GM19397 (cell line): Measurements from ENCODE around the gene LIN9.
"Not testable (repeated sequence)": the region's sequence is repeated elsewhere in the genome, so short reads cannot be mapped to it uniquely, and the experiment has no call there.

Experiments used
- ATAC-seq: cut with Tn5 transposase; IDR thresholded peaks from one replicate; pipeline ENCODE4 v1.9.1; 2021; ENCODE audit warnings: mild to moderate bottlenecking, moderate library complexity; ENCODE audit not compliant: unreplicated experiment

The LIN9 gene, protein sequence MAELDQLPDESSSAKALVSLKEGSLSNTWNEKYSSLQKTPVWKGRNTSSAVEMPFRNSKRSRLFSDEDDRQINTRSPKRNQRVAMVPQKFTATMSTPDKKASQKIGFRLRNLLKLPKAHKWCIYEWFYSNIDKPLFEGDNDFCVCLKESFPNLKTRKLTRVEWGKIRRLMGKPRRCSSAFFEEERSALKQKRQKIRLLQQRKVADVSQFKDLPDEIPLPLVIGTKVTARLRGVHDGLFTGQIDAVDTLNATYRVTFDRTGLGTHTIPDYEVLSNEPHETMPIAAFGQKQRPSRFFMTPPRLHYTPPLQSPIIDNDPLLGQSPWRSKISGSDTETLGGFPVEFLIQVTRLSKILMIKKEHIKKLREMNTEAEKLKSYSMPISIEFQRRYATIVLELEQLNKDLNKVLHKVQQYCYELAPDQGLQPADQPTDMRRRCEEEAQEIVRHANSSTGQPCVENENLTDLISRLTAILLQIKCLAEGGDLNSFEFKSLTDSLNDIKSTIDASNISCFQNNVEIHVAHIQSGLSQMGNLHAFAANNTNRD

DNA sequence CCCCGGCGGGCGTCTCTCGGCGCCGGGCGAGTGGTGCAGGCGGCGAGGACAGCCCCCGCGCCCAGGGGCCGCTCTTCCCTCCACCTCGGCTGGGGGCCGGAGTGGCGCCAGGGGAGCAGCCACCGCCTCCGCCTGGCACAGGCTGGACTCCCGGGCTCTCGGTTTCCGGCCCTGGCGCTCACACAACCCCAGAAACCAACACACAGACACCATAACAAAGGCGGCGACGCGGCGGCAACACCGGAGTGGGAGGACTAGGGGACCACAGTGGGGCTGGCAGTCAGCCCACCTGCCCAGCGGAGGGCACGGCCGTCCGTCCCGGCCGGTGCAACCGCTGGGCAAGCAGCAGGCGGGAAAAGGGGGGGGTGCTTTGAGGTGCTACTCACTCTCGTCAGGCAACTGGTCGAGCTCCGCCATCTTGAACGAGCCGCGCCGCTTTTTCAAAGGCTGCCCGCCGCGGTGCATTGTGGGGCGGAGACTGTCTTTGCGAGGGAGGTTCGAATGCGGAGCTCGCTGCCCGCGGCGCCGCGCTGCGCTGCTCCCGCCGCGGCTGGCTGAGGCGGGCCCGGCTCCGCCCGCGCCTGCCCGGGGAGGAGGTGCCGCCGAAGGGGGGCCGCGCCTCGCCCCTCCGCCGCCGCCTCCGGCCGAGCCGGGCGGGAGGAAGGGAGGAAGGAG, at the start of gene LIN9:
TSS of gene LIN9 (minus strand) at position 442 of the 675 bp plus-strand sequence. CDS start at position 417, 25 bp downstream.
- ATAC-seq, result peak; percentile 78

DNA sequence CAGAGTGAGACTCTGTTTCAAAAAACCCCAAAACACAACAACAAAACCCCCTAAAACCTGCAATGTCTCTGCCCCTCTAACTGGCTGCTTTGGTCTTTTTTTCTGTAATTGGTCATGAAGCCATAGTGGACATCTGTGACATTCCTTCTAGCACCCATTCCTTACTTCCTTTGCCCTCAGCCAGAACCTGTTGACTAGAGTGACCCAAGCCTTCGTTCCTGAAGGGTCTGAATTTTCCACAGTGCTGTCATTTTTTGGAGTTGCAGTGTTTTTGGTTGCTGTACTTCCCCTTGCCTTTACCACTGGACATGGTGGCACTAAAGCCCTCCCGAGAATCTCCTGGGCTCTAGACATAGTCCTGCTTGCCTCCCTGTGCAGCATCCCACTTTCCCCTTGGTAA, 48.5 kb upstream of the LIN9 start:
- no peak for ATAC-seq

DNA sequence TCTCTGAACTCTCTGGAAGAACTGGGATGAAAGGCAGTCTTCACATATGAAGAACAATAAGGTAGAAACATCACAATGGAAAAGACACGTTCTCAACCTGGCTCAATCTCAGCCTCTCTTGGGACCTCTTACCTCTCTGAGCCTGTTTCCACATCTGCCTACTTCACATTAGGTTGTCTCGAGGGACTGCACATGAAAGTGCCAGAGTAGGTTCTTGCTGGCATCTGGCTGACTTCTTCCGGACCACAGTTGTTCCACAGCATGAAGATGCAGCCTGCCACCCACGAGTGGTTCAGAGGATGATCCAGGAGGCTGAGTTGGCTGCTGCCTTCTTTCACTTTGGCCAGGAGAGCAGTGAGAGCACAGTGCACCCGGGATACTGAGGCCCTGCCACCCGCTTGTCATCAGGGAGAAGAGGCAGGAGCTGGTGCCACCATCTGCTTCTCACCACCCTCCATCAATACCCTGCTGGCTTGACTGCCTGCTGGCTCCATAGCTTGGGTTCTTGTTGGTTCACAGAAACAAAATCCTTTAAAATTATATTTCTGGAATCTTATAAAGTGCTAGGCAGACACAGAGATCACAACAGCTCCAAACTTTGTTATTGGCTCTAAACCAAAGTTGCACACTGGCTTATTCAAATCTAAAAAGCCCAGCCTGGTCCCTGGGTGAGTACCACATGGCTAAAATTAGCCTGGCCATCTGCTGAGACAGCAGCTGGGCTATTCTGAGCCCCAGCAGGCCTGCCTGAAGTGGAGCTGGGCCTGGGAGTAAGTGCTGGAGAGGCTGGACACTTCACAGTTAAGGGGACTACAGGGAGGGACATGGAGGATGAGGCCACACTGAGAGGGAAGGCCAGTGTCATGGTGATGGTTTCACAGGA, 46.9 kb upstream of the LIN9 start:
- peak; percentile 54 for ATAC-seq

DNA sequence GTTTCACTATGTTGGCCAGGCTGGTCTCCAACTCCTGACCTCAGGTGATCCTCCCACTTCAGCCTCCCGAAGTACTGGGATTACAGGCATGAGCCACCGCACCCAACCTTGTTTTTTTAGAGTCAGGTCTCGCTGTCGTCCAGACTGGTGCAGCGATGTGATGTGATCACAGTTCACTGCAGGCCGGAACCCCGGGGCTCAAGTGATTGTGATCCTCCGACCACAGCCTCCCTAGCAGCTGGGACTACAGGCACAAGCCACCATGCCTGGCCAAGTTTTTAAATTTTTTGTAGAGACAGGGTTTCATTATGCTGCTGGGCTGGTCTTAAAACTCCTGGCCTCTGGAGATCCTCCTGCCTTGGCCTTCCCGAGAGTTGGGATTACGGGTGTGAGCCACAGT, 46.1 kb upstream of the LIN9 start:
- no peak for ATAC-seq

DNA sequence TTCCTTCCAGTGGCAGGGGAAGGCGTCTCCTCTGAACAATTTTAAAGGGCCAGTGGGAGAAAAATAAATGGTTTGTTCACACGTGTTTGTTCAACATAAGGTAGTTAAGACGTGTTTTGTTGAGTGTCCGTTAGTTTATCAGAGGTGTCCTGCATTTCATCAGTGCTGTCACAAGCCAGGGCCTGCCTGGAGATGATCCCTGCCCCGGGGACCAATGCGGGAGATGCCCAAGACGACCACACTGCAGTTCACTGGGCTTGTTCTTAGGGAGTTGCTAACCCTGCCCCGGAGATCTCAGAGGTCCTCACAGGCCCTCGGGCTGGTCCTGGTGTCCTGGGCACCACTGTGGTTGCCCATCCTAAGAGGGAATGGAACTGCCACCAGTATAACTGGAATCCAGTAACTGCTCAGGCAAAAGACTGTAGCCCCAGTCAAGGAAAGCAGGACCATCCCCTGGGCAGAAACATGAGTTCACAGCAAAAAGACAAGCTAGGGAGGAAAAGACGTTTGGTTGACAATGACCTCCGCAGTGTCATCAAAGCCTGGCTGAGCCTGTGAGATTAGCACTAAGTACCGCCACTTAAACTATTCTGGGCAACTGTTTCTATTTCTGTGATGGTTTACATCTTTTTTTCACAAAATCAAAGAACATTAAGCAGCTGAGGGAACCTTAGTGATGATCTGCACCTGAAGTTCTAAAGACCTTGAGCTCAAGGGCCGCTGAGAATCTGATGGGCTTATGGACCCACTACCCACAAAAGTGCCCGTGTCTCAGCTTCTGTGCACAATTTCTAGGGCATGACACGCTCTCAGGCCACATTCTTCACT, 44.9 kb upstream of the LIN9 start:
- no peak for ATAC-seq

DNA sequence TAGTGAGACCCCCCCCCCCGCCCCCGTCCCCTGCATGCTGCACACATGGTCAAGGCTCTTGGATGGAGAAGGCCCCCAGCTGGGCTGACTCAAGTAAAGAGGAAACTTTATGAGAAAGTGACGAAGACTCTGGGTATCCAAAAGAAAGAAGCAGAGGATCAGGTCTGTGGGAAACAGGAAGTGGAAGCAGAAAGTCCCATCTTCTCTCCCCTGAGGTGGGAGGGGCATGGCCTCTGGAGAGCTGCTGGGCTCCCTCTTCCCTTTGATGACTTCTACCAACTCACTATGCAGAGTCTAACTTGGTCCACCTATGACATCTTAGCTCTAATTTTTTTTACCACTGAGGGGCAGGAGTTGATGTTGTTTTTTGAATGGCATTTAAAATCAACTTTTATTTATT, 42.7 kb upstream of the LIN9 start:
- no peak for ATAC-seq

DNA sequence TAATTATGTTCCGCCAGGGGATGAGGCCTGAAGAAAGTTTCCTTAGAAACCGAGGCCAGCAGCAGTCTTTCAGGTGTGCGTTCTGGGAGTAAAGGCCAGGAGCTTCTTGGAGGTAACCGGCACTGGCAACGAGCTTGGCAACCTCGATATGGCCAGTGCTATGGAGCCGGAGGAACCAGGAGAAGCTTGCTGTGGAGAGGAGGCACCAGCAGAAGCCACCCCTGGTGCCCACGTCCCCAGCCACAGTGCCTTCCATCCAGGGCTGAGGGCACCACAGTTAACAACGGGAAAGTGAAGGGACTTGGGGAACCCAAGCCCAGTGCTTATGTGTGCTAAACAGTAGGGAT, 41.5 kb upstream of the LIN9 start:
- ATAC-seq, result no peak

DNA sequence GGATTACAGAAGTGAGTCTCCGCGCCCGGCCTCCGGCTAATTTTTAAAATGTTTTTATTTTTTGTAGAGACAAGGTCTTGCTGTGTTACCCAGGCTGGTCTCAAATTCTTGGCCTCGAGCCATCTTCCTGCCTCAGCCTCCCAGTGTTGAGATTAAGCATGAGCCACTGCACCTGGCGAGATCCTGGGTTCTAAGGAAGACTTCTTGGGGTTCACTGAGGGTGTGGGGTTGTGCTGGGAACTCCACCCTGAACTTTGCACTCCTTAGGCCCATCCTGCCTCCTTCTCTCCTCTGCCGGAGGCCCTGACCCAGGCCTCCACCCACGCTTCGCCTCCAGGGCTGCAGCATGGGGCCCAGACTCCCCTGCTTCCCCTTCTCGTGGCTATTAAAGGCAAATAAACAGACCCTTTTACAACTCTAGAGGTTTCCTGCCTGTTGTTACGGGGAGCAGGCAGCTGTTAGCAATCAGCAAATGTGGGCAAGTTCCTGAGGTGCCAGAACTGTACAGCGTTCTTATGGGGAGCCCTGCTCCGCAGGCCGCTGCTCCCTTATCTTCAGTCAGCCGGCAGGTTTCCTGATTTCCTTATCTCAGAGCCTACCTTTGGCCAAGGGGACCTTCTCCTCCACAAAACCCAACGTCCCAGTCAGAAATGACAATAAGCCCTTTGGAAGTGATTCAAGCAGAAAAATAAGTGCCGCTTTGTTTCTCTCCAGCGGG, 41.0 kb upstream of the LIN9 start:
- ATAC-seq, result no peak

DNA sequence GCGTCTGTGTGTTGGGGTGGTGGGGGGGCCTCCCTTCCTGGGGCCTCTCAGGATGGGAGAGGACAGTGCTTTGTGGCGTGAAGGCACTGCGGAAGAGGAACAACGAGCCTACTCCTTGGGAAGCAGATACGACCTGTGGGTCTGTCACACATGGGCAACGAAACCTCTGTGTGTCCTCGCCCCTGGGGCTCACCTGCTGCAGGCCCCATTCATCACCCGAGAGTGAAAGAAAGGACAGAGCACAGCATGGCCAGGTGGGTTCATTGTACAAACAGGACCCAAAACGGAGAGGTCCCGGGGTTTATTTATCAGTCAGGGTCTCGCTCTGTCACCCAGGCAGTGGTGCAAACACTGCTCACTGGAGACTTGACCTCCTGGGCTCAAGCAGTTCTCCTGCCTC, 40.1 kb upstream of the LIN9 start:
- no peak for ATAC-seq

DNA sequence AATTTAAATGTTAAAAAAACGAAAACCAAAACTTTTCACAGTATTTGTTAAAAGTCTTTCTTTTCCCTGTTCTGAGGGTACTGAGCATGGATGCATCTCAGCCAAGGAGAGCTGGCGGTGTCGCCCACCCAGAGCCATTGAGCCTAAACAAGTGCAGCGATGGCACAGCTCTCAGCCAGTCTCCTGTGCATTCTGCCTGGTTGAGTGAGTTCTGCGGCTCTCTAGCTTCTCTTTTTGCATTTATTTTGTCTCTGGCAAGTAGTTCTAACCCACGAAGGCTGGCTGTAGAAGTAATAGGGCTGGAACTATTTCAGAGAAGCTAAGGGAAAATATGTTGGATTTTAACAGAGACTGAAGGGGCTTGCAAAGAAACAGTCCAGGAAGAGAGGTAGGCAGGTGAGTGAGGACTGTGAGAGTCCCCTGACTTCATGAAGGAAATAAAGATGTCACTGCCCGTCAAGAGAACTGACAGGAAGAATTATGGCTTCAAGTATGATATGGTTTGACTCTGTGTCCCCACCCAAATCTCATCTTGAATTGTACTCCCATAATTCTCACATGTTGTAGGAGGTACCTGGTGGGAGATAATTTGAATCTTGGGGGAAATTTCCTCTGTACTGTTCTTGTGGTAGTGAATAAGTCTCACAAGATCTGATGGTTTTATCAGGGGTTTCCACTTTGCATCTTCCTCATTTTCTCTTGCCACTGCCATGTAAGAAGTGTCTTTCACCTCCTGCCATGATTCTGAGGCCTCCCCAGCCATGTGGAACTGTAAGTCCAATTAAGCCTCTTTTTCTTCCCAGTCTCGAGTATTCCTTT, 35.7 kb upstream of the LIN9 start:
- ATAC-seq, result no peak

DNA sequence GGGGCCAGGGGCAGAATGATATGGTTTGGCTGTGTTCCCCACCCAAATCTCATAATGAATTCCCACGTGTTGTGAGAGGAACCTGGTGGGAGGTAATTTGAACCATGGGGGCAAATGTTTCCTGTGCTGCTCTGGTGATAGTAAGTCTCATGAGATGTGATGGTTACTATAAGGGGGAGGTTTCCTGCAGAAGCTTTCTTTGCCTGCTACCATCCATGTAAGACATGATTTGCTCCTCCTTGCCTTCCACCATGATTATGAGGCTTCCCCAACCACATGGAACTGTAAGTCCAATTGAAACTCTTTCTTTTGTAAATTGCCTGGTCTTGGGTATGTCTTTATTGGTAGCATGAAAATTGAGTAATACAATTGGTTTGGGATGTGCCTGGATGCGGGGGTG, 33.7 kb upstream of the LIN9 start:
- no peak for ATAC-seq

DNA sequence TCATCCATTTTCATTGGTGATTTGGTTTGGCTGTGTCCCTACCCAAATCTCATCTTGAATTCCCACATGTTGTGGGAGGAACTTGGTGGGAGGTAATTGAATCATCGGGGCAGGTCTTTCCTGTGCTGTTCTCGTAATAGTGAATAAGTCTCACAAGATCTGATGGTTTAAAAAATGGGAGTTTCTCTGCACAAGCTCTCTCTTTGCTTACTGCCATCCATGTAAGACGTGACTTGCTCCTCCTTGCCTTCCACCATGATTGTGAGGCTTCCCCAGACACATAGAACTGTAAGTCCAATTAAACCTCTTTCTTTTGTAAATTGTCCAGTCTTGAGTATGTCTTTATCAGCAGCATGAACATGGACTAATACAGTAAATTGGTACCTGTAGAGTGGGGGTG, 31.1 kb upstream of the LIN9 start:
- ATAC-seq, result not testable (repeated sequence)

DNA sequence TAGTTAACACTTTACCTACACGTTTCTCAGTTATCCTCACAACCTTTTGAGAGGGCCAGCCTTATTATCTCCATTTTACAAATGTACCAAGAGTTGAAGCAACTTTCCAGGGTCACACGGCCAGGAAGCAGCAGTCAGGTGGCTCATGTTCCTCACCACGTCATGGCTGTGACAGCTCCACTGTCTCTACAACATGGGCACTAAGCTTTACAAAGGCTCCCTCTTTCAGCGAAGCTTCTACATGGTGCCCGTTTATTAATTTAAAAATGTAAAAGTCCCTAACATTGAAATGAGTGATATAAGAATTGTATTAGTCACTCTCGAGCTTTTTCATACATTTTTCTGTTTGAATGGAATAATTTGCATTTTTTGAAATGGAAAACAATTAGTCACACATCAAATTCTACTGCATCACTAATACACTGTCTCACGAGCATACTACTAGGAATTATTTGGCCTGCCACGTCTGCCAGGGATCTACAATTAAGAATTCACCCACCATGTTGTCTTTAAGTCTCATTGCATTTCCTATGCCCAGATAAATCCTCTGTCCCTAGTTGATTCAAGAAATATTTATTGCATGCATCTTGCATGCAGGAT, 28.4 kb upstream of the LIN9 start:
- no peak for ATAC-seq

DNA sequence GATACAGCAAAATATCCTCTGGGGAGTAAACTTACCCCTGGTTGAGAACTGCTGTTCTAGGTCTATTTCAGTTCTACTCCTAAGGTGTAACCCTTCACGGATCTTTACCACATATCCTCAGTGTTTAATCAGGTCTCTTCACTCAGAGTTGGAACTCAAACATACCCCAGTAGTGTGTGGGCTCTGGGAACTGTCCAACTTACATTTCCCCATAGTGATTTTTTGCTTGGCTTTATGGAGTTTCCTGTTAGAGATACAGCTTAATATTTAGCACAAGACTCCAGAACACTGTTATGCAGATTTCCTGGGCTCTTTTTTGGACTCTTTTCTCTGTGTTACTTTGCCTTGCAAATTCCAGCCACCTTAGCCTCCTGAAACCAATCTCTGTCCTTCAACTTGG, 26.7 kb upstream of the LIN9 start:
- no peak for ATAC-seq

DNA sequence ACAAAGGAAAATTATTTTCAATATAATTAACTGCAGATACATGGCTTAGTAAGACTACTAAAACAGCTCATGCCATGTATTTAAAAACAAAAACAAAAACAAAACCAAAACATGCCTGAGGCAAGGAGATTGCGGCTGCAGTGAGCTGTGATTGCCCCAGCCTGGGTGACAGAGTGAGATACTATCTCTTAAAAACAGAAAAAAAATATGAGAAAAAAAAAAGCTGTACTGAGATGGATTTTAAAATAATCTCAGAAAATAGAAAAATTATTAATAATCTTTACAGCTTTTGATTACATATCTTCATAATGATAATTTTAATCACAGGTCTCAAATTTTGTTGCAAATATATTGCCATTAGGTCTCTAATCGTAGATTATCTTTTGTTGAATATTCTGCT, 24.0 kb upstream of the LIN9 start:
- ATAC-seq, result no peak

DNA sequence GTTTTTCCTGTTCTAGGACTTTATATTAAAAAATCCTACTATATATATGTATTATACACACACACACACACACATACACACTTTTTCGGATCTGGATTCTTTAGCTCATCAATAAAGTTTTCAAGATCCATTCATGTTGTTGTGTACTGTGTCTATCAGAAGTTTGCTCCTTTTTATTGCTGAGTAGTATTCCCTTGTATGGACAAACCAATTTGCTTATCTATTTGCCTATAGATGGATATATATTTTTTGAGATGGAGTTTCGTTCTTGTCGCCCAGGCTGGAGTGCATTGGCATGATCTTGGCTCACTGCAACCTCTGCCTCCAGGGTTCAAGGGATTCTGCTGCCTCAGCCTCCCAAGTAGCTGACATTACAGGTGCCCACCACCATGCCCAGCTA, 20.3 kb upstream of the LIN9 start:
- ATAC-seq, result no peak

DNA sequence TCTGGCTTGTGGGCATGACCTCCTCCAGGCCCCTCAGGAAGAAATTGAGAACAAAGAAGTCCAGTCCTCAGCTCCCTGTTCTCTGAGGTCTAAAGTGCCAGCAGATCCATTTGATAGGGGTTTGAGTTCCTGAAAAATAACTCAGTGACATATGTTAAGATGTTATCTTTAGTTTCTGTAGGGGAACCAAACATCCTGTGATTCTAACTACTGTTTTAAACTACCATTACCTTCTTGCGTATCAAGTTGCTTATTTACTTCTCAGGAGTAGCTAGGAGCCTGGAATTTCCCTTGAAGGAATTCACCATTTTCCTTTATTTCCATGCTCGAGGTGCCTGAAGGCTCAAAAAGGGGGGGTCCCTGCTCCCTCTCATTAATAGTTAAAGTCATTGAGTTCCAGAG, 18.8 kb upstream of the LIN9 start:
- ATAC-seq, result no peak

DNA sequence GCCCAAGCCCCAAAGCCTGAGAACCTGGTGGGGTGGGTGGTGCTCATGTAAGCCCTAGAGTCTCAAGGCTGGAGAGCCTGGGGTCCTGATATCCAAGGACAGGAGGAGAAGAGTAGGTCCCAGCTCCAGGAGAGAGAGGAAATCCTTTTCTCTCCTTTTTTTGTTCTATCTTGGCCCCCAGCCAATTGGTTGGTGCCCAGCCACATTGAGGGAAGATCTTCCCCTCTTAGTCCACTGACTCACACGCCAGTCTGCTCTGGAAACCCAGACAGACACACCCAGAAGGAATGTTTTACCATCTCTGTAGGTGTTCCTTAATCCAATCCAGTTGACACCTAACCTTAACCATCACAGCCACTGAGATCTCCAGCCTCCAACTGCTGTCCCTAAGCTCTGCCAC, 16.2 kb upstream of the LIN9 start:
- ATAC-seq, result no peak

DNA sequence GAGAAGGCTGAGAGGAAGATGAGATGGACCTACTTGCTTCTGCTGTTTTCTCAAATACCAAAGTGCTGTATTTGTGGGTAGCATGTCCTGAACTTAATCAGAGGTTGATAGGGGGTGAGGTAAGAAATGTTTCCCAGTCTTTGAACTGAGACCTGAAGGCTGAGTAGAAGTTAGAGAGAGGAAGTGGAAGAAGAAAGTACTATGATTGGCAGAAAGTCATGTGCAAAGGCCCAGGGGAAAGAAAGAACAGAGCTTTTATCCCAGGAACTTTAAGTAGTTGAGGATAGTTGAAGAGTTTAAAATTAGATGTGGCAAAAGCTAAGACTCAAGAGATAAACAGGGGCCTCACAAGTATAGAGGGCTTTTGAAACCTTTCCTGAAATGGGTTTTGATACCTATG, 15.5 kb upstream of the LIN9 start:
- no peak for ATAC-seq
